ENCODE results near the gene TCTN2.

Gene TCTN2

DNA sequence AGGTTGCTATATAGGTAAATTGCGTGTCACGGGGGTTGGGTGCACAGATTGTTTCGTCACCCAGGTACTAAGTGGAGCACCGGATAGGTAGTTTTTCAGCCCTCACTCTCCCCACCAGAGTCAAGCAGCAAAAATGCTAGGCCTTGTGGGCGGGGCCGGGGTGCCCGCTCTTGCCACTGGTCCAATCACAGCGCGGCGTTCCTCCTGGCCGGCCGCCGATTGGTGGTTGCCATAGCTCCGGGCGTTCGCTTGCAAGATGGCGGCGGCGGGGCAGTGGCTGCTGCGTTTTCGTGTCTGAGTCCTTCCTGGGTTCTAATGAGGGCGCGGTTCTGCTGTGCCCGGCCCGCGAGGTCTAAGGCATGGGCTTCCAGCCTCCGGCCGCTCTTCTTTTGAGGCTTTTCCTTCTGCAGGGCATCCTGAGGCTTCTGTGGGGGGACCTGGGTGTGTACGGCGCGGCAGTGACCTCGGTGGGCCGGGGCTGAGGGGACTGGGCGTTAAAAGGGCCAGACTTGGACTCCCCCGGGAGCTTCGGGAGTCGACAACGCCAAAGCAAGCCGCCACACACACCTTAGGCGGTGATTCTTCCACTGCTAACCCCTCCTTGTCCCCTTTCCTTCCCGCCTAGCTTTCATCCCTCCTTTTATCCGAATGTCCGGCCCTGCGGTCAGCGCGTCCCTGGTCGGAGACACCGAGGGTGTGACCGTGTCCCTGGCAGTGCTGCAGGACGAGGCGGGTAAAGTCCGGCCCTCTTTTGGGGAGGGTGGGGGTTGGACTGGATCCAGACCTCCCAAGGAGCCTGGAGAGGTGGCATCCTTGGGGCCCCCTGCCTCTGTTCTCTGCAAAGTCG lies at the start of gene TCTN2:
TSS of gene TCTN2 (plus strand) at position 232 of the 847 bp plus-strand sequence. CDS start at position 360, 128 bp downstream.
- Histone ChIP-seq H3K9me2 (replicated peaks; ENCODE audit: control insufficient read depth, low read length) (no peaks in the 10 kb centered on the region), H3K4me1 (ENCODE audit: control insufficient read depth, low read length) (peaks cover 17% of the 10 kb centered on the region), H3K36me3 (ENCODE audit: control insufficient read depth, low read length) (no peaks in the 10 kb centered on the region; the same call in 1 of the 2 replicates), H3K4me2 (ENCODE audit: low read length) (peak within 1 kb of the TSS; percentile 87), H3K27me3 (ENCODE audit: control insufficient read depth, low read length) (no peaks in the 10 kb centered on the region), H3K9me3 (ENCODE audit: control insufficient read depth, insufficient read depth, low read length) (no peaks in the 10 kb centered on the region), H3K4me3 (ENCODE audit: low read length) (peak within 1 kb of the TSS; percentile 90), H3K27ac (ENCODE audit: low read depth, low read length) (no peak within 1 kb of the TSS), H4K20me1 (ENCODE audit: control insufficient read depth, insufficient read depth, low read depth, low read length) (no peaks in the 10 kb centered on the region), H3F3A (ENCODE audit: control insufficient read depth, insufficient read depth) (peaks cover 4% of the 10 kb centered on the region), H3K79me2 (ENCODE audit: control insufficient read depth, low read length) (no peaks in the 10 kb centered on the region)
- TF ChIP-seq, protein P1, sequence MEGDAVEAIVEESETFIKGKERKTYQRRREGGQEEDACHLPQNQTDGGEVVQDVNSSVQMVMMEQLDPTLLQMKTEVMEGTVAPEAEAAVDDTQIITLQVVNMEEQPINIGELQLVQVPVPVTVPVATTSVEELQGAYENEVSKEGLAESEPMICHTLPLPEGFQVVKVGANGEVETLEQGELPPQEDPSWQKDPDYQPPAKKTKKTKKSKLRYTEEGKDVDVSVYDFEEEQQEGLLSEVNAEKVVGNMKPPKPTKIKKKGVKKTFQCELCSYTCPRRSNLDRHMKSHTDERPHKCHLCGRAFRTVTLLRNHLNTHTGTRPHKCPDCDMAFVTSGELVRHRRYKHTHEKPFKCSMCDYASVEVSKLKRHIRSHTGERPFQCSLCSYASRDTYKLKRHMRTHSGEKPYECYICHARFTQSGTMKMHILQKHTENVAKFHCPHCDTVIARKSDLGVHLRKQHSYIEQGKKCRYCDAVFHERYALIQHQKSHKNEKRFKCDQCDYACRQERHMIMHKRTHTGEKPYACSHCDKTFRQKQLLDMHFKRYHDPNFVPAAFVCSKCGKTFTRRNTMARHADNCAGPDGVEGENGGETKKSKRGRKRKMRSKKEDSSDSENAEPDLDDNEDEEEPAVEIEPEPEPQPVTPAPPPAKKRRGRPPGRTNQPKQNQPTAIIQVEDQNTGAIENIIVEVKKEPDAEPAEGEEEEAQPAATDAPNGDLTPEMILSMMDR (IDR thresholded peaks at IDR 0.05; ENCODE audit: low read depth, low read length, poor library complexity, severe bottlenecking), result no peak
- TF ChIP-seq EZH2phosphoT487 (IDR thresholded peaks at IDR 0.05; ENCODE audit: borderline replicate concordance, low read length), result no peak

DNA sequence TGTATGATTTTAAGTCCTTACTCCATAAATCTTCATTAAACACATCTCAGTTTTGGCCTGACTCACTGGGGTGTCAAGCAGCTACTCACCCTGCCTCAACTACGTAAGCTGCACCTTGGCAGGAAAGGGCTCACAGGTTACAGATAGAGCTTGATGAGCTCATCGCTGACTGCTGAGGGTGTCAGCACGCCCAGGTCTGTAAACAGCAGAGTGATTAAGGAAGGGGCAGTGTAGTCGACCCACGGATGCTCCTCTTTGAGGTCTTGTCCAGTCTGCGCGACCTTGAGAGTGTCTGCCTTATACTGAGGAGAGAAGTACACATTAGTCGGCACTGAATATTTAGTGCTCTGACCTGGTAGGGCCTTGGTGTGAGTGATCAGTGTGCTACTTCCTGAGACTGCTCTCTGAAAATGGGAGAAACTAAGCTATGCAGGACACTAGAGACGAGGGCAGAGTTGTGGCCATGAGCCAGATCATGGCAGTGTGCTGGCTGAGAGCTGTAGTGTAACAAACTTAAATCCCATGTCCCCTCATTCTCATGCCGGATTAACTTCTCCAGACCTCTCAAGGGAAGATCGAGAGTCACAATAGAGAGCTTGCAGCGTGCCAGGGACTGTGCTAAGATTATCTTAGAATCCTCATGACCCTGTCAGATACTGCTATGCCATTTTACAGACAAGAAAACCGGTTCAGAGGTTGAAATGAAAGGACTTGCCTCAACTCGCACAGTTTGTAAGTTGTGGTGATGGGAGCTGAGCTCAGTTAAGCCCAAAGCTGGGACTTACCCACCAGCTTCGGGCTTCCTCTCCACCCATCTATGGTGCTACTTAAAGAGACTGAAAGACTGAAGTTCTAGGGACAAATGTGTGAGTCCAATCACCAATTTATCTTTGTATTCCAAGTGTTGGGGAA lies 49.0 kb upstream of the TCTN2 start:
- H4K20me1 ChIP-seq (ENCODE audit: control insufficient read depth, insufficient read depth, low read depth, low read length), result peaks cover 5% of the 10 kb centered on the region; the same call in 1 of the 2 replicates
- no peak overlapping the region for H3K4me2 ChIP-seq (ENCODE audit: low read length)
- no peaks in the 10 kb centered on the region for H3K9me3 ChIP-seq (ENCODE audit: control insufficient read depth, insufficient read depth, low read length)
- no peaks in the 10 kb centered on the region for H3K9me2 ChIP-seq (replicated peaks; ENCODE audit: control insufficient read depth, low read length)
- TF ChIP-seq, protein P1 (IDR thresholded peaks at IDR 0.05; ENCODE audit: low read depth, low read length, poor library complexity, severe bottlenecking), result no peak
- no peak for TF ChIP-seq EZH2phosphoT487 (IDR thresholded peaks at IDR 0.05; ENCODE audit: borderline replicate concordance, low read length)
- H3K79me2 ChIP-seq (ENCODE audit: control insufficient read depth, low read length), result peaks cover 3% of the 10 kb centered on the region
- H3F3A ChIP-seq (ENCODE audit: control insufficient read depth, insufficient read depth), result peaks cover 46% of the 10 kb centered on the region
- peaks cover 90% of the 10 kb centered on the region for H3K36me3 ChIP-seq (ENCODE audit: control insufficient read depth, low read length)
- no peaks in the 10 kb centered on the region for H3K4me1 ChIP-seq (ENCODE audit: control insufficient read depth, low read length)
- H3K4me3 ChIP-seq (ENCODE audit: low read length), result no peak overlapping the region
- H3K27ac ChIP-seq (ENCODE audit: low read depth, low read length), result no peak overlapping the region
- H3K27me3 ChIP-seq (ENCODE audit: control insufficient read depth, low read length), result no peaks in the 10 kb centered on the region

DNA sequence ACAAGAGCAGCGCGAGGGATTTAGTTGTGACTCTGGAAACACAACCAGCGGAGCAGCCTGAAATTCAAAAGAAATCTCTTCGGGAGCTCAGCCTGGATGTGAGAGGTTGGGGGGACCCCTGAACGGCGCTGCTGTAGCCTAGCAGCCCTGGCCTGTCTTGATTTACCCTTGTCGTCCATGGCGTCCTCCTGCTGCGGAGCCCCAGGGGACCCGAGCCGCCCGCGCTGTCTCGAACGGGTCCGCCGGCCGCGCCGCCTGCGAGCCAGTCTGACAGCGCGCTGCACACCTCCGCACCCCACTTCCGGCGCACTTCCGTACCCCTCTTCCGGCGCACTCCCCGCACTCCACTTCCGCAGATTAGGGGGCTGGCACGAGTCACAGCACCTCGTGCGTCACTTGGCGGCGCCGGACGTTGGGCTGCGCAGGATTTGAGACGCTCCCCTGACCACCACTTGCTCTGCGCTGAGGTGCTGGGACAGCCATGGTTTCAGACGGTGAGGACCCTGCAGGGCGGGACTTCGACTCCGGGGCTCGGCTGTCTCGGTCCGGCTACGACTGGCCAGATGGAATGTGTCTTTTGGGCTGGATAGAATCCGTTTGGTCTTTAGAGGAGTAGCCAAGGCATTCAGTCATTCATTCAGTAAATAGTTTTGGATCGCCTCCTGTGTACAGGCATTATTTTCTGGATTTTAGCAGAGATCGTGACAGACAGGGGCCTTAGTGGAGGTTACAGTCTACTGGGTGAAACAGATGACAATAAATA lies 37.4 kb upstream of the TCTN2 start, which contains the start of the genes EIF2B1 and GTF2H3:
TSS of gene EIF2B1 (minus strand) at position 308 of the 763 bp plus-strand sequence. CDS start at position 179, 129 bp downstream.
TSS of gene GTF2H3 (plus strand) at position 451 of the 763 bp plus-strand sequence. CDS start at position 482, 31 bp downstream.
- no peaks in the 10 kb centered on the region for H3K27me3 ChIP-seq (ENCODE audit: control insufficient read depth, low read length)
- peaks cover 78% of the 10 kb centered on the region for H3K79me2 ChIP-seq (ENCODE audit: control insufficient read depth, low read length)
- H3K9me2 ChIP-seq (replicated peaks; ENCODE audit: control insufficient read depth, low read length), result no peaks in the 10 kb centered on the region
- H3K36me3 ChIP-seq (ENCODE audit: control insufficient read depth, low read length), result peaks cover 37% of the 10 kb centered on the region
- peak within 1 kb of the TSS; percentile 59 for H3K4me2 ChIP-seq (ENCODE audit: low read length)
- H3K9me3 ChIP-seq (ENCODE audit: control insufficient read depth, insufficient read depth, low read length), result no peaks in the 10 kb centered on the region
- H3K4me1 ChIP-seq (ENCODE audit: control insufficient read depth, low read length), result peaks cover 12% of the 10 kb centered on the region
- peaks cover 4% of the 10 kb centered on the region; the same call in 1 of the 2 replicates for H3F3A ChIP-seq (ENCODE audit: control insufficient read depth, insufficient read depth)
- TF ChIP-seq EZH2phosphoT487 (IDR thresholded peaks at IDR 0.05; ENCODE audit: borderline replicate concordance, low read length), result no peak
- TF ChIP-seq, protein P1 (IDR thresholded peaks at IDR 0.05; ENCODE audit: low read depth, low read length, poor library complexity, severe bottlenecking), result no peak
- H3K27ac ChIP-seq (ENCODE audit: low read depth, low read length), result peak within 1 kb of the TSS; percentile 64
- 0 out of 2 replicates have a peak, but pooled peaks cover 4% of the 10 kb centered on the region for H4K20me1 ChIP-seq (ENCODE audit: control insufficient read depth, insufficient read depth, low read depth, low read length)
- H3K4me3 ChIP-seq (ENCODE audit: low read length), result peak within 1 kb of the TSS; percentile 99
